ENCODE results near the gene TMEM8B.

- TF ChIP-seq, protein P1, sequence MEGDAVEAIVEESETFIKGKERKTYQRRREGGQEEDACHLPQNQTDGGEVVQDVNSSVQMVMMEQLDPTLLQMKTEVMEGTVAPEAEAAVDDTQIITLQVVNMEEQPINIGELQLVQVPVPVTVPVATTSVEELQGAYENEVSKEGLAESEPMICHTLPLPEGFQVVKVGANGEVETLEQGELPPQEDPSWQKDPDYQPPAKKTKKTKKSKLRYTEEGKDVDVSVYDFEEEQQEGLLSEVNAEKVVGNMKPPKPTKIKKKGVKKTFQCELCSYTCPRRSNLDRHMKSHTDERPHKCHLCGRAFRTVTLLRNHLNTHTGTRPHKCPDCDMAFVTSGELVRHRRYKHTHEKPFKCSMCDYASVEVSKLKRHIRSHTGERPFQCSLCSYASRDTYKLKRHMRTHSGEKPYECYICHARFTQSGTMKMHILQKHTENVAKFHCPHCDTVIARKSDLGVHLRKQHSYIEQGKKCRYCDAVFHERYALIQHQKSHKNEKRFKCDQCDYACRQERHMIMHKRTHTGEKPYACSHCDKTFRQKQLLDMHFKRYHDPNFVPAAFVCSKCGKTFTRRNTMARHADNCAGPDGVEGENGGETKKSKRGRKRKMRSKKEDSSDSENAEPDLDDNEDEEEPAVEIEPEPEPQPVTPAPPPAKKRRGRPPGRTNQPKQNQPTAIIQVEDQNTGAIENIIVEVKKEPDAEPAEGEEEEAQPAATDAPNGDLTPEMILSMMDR (IDR thresholded peaks at IDR 0.05; ENCODE audit: low read depth, low read length), result no peak
- TF ChIP-seq POLR2A (IDR thresholded peaks at IDR 0.05; ENCODE audit: extremely low read depth, insufficient read length), result no peak
- TF ChIP-seq, protein P2, sequence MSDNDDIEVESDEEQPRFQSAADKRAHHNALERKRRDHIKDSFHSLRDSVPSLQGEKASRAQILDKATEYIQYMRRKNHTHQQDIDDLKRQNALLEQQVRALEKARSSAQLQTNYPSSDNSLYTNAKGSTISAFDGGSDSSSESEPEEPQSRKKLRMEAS (IDR thresholded peaks at IDR 0.05; ENCODE audit: low read depth, low read length), result no peak
Observed at GRCh38 chr9:35907711-35908503, 78.9 kb downstream of the TMEM8B start.
